Activated T-cell treated with anti-CD3 and anti-CD28 coated beads for 4 hours (primary cell): ENCODE measurements around the gene GFRA4.
"Not testable (repeated sequence)": the region's sequence is repeated elsewhere in the genome, so short reads cannot be mapped to it uniquely, and the experiment has no call there.

Experiments used
- DNase-seq: peaks from one replicate; pipeline ENCODE4 v3.0.0-alpha.2; 2020

Gene GFRA4

GRCh38 chr20:3652676-3653596, 10.3 kb downstream of the GFRA4 start:
- DNase-seq = no peak

GRCh38 chr20:3652221-3652620, 11.0 kb downstream of the GFRA4 start:
- no peak for DNase-seq

DNA sequence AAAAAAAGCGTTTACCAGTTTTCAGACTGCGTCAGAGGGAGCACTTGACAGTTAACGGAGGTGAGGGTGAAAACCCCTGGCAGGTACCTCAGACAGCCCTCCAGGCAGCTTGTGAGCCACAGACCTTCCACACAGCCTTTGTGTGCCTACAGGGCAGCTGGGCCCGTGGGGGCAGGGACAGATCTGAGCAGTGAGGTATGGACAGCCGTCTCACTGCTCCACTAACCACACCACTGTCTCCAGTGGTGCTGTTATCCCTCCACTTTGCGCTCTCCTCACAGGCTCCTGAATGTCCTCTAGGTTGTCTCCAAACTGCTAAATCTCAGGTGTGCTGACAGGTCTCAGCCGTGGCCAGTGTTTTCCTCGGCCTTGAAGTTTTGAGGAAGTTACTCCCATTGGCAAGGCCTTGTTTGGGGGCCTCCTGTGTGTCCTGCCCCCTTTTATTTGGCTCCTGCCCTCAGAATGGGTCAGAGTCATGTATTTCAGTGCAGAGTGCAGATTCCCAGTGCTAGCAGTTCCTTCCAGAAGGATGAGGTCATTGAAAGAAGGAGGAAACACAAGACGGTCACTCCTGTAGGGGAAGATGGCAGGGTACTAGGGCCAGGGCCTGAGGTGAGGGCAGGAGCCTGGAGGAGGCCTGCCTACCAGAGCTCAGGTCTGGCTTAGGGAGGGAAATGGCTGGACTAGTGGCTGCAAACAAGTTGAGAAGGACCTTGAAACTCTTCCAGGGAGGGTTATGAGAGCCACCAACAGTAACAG, 11.8 kb downstream of the GFRA4 start:
- DNase-seq = no peak

DNA sequence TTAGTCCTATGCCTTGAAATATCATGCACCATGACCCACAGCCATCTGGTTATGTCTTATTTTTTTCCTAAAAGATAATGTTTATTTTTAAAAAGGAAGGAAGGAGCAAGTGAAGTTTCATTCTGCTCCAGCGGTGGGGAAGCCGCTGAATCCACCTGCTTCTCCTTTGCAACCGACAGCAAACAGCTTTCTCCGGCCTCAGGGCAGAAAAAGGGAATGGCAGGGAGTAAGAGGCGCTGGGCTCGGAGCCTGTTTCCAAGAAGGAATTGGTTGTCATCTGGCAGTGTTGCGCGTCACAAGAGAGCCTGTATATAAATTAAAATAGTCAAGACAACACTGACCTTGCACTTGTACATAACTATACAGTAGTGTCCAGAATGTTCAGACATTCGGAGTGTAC, 14.2 kb downstream of the GFRA4 start:
- no peak for DNase-seq

GRCh38 chr20:3647473-3647872, 15.7 kb downstream of the GFRA4 start:
- DNase-seq = no peak

DNA sequence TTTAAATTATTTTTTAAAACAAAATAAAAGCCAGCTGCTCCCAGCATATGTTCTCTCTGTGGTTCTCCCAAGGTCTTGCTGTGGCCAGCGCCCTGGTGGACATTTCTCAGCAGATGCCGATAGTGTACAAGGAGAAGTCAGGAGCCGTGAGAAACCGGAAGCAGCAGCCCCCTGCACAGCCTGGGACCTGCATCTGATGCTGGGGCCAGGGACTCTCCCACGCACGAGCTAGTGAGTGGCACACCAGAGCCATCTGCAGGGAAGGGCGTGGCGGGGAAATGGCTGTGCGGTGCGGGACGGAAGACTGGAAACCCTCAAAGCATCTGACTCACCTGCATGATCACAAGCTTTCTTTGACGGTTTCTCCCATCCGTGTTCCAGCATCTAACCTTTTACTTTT, 16.5 kb downstream of the GFRA4 start:
- no peak for DNase-seq

GRCh38 chr20:3646067-3646440, 17.1 kb downstream of the GFRA4 start:
- no peak for DNase-seq

DNA sequence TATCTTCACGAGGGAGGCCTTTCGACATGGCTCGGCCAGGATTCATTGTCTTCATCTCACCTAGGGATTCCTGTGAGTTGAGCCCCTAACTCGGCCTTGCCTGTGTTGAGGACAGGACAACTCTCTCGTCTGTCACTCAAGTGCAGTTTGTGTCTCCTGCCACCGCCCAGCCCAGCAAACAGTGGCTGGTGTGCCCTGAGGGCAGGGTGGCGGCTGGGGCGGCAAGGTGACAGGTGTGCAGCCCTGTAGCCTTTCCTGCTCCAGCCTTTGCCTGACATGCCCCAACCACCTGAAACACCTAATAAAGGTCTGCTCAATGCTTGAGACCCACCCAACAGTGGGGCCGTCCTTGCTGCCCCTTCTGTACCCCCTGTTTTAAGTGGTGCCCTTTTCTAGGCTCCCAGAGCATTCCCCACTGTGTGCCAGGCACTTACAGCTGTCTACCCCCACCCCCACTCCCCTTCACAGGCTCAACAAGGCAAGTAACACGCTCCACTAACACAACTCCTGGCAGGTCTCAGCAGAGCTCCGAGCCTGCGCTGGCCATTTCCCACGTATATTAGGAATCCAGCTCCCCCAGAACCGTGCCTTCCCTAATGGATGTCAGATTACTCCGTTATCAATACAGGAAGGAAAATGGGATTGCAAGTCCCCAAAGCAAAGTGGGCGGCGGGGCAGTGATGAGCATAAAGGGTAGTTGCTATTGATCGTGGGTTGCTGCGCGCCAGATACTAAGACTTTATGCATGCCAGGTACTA, 17.7 kb downstream of the GFRA4 start:
- no peak for DNase-seq

DNA sequence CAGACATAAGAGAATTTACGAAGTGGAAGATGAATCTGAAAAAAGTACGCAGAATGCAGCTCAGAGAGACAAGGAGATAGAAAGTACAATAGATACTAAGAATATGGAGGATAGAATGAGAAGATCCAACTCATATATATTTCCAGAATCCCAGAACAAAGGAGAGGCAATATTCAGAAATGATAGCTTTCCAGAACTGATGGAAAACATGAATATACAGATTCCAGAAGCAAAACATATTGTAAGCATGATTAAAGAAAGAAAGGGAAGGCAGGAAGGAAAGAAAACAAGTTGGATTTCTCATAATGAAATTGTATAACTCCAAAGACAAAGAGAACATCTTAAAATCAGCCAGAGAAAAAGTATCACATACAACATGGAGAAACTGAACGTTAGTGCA, 22.9 kb downstream of the GFRA4 start:
- DNase-seq = no peak

- DNase-seq = no peak
These were observed 27.9 kb downstream of the GFRA4 start for GRCh38 chr20:3635346-3635745.

- DNase-seq = no peak
These were observed 29.2 kb downstream of the GFRA4 start for GRCh38 chr20:3633913-3634478.

GRCh38 chr20:3632311-3633004, 30.7 kb downstream of the GFRA4 start:
- no peak for DNase-seq

- no peak for DNase-seq
These were observed 31.7 kb downstream of the GFRA4 start for GRCh38 chr20:3631534-3631933.

- DNase-seq = no peak
These were observed 32.8 kb downstream of the GFRA4 start for GRCh38 chr20:3630429-3630828.

DNA sequence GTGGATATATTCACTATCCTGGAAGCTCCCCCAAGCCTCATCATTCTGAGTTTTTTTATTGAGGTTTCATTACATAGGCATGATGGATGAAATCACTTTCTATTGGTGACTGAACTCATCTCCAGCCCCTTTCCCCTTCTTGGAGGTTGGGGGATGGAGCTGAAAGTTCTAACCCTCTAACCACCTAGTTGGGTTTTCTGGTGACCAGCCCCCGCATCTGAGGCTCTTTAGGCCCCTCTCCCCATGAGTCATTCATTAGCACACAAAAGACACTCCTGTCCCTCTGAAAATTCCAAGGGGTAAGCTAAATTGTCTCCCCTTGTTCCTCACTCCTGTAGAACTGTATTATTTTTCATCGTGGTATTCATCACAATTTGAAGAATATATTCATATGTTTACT, 33.3 kb downstream of the GFRA4 start:
- DNase-seq = no peak

DNA sequence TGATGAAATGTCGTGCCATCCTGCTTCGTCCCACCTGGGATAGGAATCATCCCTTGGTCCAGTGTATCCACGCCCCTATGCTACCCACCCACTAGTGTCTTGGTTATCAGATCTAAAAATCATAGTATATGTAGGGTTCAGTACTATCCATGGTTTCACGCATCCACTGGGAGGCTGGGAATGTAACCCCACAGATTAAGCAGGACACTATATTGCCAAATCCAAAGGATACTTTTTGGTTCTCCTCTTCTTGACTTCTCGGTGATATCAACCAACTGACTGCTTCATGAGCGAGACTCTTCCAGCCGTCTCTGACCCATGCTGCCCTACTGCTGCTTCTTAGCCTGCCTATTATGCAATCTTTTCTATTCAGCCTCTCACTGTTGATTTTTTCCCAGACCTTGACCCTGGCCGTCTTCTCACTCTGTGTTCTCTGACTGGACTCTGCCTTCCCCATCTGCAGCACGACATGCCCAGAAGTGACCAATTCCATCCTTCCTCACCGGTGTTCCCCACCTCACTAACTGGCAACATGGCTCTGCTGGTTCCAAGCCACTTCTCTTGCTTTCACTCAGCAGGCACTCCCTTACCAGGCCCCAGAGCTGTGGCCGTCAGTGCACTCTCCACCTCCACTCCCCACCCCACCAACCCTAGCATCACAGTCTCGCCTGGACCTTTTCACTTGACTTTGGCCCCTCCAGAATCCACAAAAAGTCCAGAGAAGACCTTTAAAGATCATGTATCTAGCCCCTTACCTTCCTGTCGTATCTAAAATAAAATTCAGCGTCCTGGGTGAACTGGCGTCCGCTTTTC, 34.5 kb downstream of the GFRA4 start:
- DNase-seq = no peak

DNA sequence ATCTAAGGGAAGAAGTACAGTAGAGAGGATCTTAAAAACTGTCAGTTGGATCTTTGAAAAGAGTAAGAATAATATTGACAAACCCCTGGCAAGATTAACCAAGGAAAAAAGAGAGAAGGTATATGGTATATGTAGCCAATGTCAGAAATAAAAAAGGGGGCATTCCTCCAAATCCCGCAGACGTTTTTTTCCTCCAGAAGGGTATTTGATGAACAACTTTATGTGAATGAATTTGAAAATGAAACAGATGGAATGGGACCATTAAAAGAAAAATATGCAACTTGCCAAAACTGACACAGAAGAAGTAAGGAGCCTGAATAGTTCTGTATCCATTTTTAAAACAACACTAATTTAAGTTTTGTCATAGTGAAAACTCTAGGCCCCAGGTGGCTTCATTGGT, 35.7 kb downstream of the GFRA4 start:
- DNase-seq = no peak

- DNase-seq = no peak
These were observed 40.8 kb downstream of the GFRA4 start for GRCh38 chr20:3622406-3622805.

- no peak for DNase-seq
These were observed 42.1 kb downstream of the GFRA4 start for GRCh38 chr20:3621111-3621510.

- DNase-seq = no peak
These were observed 46.9 kb downstream of the GFRA4 start for GRCh38 chr20:3616250-3616649.

DNA sequence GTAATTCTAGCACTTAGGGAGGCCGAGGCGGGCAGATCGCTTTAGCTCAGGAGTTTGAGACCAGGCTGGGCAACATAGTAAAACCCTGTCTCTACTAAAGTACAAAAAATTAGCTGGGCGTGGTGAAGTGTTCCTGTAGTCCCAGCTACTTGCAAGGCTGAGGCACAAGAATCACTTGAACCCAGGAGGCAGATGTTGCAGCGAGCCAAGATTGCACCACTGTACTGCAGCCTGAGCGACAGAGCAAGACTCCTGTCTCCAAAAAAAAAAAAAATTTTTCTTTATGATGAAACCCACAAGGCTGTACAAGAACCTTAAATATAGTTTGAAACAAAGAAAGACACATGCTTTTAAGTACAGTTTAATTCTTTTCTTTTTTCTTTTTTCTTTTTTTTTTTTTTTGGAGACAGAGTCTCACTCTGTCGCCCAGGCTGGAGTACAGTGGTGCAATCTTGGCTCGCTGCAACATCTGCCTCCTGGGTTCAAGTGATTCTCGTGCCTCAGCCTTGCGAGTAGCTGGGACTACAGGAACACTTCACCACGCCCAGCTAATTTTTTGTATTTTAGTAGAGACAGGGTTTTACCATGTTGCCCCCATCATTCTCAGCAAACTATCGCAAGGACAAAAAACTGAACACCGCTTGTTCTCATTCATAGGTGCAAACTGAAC, 47.9 kb downstream of the GFRA4 start:
- DNase-seq = not testable (repeated sequence)
